GM19467 (cell line): ENCODE measurements around the gene CAMTA1.

Experiments used
- ATAC-seq: cut with Tn5 transposase; IDR thresholded peaks from one replicate; pipeline ENCODE4 v1.9.1; 2021; ENCODE audit warnings: mild to moderate bottlenecking, moderate library complexity; ENCODE audit not compliant: unreplicated experiment

The CAMTA1 gene

DNA sequence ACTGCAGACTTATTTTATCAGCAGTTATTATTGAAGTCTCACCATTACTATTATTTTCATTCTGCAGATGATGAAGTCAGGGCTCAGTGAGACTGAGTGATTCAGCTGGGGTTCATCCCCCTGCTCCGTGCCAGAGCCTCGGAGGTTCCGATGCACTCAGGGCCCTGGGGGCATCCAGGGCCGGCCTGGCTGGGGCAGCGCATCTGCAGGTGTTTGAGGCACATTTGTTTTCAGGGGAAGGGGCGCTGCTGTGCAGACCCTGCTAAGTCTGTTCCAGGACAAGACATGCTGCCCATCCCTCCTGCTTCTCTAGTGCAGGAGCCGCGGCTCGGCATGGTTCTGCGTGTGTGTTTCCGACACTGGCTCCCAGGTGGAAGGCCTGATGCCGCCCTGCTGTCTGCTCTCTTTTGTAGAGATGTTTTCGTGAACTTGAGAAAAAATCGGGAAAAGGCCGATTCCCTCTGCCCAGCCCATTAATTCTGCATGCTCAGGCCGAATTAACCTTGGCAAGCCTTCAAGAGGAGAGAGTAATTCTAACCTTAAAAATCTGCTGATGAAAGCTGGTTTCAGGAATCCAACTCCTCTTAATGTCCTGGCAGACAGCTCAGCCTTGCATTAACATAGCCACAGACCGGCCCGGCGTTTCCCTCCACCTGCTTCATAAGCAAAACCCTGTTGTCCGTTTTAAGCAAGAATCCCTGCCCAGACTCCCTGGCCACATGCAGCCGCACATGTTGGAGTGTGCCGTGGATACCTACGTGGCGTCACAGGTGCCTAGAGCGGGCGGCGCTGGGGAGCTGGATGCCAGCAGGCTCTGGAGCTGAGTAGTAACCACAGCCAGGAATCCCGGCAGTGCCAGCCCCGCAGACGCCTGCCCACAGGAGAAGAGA is 669.9 kb downstream of the CAMTA1 start:
- ATAC-seq, result no peak

DNA sequence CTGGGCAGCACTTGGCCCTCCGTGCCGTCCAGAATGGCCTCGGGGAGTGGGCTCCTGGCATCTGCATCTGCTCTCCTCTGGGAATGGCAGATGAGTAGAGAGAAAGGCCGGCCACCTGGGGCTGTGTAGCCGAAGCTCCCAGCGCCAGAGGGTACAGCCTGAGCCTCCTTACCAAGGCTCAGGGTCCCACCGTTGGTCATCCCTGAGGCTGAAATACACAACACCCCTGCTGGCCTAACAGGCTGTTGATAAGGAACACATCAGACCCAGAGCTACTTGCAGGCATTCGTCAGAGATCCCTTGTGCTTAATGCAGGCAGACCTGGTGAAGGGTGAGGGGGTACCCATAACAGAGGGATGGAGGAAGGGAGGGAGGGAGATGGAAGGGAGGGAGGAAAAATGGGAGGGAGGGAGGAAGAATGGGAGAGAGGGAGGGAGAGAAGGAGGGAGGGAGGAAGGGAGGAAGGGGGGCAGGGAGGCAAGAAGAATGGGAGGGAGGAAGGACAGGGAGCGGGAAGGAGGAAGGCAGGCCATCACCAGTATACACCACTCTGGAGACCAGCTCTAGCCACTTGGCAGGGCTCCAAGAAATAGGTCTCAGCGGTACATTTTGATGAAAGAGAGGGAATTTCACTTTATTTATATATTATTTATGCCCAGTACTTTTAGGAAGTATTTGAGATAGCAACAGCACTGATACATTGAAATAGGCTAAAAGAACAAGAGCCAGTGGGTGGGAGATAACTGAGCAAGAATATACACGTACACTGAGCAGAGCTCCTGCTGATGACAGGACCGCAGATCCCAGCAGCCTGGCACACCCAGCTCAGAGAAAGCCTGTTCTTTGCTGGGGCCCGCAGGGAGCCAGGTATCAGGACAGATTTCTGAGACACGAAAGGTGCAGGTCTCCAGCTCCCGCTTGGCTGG is 670.8 kb downstream of the CAMTA1 start:
- ATAC-seq, result no peak

DNA sequence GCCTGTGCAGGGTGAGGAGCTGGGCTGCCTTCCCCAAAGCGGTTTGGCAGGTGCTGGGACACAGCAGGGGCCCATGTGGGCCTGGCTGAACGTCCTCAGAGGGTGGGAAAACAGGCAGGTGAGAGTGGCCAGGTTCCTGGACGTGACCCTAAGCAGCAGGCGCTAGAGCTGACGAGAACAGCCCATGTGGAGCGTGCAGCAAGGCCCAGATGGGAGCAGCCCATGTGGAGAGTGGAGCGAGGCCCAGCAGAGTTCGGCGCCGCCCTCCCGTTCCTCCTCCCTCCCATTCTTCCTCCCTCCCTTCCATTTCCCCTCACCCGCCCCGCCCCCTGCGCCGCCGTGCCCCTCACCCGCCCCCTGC is 671.4 kb downstream of the CAMTA1 start:
- ATAC-seq, result no peak

DNA sequence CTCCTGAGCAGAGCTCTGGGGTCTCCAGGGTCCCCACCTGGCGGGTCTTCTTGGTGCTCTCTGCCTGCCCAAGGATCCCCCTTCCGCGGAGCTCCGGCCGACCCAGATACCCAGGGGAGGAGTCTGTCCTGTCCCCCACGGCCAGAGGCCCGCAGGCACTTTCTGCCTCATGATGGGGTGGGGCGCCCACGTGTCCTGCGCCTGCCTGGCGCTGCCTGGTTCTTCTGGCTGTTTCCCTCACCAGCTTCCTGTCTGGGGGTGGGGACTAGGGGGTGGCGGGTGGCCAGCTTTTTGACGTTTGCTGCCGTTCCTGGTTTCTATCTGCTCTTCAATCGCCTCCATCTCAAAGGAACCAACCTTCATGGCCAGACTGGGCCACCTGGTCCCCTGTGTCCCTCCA is 672.6 kb downstream of the CAMTA1 start:
- ATAC-seq, result no peak

DNA sequence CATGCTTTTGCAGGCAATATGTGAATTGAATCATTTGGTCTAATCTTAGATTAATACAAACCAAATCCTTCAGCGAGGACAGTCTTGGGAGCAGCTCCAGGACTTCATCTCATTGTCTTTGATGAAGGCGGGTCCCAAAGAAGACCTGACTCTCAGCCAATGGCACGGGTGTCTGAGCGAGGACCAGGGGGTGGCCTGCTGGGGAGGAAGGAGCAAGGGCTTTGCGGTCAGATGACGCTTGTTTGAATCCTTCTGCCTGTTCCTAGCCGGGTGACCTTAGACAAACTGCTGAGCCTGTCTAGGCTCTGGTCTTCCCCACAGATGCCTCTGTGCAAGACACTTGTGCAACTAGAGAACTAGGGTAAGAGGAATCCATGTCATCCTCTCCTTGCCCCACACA is 673.7 kb downstream of the CAMTA1 start:
- ATAC-seq, result no peak

DNA sequence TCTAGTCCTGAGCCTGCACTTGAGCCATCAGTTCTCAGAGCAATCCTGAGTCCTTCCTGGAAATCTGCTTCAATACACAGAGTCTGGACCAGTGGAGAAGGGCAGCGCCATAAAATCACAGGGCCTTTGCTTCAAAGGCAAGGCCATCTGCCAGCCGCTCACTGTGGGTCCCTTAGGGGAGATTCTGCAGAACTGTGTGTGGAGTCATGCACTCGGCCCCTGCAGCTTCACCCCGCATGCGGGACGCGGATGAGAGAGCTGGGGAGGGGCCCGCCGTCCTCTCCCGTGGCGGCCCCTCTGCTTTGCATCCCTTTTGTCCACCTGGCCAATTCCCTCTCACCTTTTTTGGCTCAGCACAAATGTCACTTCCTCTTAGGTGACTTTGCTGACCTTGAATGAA is 674.7 kb downstream of the CAMTA1 start:
- ATAC-seq, result no peak

DNA sequence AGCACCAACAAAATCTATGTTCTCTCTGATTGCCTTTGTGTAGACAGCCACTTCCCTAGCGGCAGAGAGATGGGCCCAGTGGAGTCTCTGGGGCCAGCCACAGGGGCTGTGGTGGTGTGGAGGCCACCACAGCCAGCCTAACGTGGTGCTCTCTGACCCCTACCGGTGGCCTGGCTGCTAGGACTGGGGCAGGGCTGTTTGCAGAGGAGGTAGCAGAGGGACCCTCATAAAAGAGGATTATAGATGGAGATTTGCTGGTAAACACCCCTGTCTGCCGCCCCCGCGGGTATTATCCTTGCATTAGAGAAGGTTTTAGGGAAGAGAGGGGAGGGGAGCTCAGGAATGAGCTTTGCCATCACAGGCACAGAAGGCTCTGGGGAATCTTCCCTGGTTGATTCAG is 675.6 kb downstream of the CAMTA1 start:
- no peak for ATAC-seq

DNA sequence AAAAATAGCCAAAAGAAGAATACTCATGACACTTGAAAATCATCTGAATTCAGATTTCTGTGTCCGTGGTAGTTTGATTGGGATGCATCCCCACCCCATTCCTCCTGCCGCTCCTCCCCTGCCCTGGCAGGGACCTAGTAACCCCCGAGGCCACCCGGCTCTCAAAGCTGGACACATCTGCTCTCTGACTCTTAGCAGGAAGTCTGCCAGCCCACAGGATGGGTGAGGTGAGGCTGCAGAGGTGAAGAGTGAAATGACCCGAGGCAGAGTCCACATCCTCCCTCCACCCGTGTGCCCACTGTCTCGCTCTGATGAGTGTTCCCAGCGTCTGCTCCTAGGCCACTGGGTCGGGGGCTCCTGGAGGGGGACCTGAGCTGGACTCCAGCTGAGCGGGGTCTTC is 677.4 kb downstream of the CAMTA1 start:
- ATAC-seq, result no peak

DNA sequence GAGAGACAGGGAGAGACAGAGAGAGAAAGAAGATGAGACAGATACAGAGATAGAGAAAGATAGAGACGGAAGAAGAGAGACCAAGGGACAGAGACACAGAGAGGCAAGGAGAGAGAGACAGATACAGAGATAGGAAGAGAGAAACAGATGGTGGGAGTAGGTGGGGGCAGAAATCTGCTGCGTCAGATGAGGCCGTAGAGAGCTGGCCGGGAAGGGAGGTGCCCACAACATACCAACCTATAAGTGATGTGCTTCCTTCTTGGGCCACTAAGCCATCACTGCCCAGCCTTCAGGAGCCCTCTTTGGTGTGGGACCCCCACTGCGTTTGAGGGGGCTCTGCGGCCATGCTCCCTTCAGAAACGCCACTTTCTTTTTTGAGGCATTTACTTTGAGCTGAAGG is 678.3 kb downstream of the CAMTA1 start:
- no peak for ATAC-seq

DNA sequence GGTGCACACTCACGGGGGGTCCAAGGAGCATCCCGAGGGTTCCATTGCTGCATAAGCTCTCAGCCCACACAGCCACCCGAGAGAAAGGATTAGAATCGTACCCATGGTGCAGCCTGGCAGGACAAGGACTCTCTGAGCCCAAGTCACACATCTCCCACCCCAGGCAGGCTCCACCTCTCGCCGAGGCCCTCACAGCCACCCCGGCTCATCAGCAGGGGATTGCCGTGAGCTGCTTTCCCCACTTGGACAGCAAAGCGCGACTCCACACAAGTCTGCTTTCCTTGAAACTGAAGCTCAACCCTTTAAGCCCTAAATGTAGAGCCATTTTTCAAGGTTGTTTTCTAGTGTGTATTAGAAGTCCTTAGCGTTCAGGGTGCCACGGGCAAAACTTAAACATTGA is 679.5 kb downstream of the CAMTA1 start:
- no peak for ATAC-seq

DNA sequence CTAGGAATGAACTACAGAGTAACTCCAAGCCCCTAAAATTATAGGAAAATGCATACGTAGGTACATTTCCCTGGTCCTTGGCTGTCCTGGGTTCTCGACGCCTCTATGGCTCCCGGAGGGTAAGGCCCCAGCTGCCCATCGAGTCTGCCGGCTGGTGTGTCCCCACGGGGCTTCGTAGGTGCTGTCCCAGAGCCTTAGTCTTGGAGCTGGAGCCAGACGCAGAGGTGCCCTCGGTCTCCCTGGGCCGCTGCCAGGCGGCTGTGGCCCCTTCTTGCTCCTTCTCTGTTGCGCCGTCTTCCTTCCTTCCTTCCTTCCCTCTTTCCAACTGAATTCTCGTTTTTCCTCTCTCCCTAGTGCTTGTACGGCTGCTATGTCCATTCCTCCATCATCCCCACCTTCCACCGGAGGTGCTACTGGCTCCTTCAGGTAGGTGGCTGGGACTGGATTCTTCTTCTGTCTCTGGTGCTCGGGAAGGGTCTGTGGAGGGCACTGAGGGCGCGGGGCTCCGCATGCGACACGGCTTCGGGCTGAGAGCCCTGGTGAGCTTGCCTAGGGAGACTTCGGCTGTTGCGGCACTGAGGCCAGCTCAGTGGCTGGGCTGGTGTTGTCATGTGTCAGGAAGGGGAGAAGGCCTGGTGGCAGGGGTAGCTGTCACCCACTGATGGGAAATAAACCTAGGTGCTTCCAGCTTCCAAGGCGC is 682.4 kb downstream of the CAMTA1 start:
- ATAC-seq, result no peak

DNA sequence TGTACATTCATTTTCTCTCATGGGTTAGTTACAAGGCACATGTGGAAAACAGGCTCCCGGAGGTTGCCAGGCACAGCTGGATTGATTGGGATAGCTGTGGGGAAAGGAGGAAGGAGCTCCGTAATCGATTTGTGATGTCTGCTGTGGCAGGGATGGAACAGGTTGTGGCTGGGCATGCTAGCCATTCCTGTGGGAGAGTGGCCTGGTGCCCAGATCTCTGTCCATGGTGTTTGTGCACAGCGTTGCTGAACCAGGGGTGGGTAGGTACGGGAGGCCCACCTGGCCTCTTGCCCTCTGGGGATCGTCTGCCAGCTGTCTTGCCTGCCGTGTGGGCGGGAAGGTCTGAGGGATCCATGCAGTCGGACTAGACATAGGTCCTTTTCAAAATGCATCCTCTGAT is 683.0 kb downstream of the CAMTA1 start:
- ATAC-seq, result no peak

DNA sequence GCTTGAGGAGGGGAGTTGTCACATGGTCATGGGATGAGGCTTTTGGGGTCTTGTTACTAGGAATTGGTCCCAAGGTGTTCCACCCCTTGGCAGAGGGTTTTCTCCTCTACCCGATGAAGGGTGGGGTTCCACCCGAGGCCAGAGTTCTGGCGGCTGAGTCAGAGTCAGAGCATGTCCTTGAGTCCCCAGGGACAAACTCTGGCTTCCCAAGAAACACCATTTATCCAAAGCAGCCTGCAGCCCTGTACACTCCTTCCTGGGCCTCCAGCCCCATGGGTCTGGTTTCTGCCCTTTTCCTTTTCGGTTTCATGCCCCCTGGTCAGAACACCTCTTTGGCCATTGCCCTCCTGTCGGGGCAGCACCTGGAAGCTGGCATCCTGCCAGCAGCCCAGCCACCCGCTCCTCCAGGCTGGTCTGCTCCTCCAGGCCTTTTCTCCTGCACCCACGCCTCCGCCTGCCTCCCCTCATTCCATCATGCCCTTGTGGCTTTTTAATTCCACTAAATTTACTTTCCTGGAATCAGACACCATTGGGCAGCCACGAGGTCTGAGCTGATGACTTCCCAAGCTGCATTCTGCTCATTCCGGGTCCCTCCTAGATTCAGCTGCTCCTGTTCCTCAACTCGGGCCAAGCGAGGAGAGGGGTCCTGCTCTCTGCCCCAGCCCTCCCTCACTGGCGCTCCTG is 684.1 kb downstream of the CAMTA1 start:
- no peak for ATAC-seq

DNA sequence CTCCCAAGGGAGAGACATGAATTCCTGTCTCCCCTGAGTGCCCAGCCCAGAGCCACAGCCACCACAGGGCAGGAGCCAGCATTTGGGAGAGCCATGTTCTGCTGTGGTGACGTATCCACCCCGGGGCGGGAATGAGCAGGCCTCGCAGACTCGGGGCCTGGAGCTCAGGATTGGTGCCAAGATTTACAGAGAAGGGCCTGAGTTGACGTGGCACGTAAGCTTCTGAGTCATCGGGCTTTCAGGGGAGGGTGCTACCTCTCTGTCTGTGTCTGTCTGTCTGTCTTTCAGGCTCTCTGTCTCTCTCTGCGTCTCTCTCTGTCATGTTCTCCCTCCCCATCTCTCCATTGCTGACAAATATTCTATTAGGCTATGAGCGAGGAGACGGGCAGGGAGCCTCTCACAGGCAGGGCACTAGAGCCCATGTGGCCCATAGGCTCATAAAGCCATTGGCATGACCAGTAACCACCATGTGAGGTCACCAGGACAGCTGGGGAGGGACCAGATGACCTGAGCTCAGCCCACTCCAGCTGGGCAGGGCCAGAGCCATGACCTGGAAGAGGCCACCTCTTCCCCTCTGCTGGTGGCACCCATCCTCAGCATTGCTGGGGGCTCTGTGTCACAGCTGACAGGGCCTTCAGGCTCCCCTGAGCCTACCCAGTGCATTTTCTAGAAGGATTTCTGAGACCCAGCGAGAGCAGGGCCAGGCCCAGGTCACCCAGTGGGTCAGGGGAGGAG is 685.8 kb downstream of the CAMTA1 start:
- ATAC-seq, result no peak

DNA sequence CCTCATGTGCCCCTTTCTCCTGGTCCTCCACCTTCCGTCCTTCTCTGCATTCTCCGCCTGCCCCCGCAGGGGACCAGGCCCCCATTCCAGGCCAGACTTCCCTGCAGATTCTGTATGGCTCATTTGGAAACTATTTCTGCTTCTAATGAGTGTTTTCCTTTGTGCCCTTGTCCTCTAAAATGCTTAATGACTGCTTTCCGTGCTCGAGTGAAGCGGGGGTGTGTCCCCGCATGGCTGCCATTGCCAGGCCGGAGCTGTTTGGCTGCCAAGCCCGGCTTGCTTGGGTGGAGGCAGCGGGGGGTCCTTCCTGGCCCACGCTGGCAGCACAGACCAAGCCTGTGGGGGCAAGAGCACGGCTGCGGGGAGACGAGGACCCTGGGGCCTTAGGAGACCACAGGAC is 686.6 kb downstream of the CAMTA1 start:
- ATAC-seq, result no peak

DNA sequence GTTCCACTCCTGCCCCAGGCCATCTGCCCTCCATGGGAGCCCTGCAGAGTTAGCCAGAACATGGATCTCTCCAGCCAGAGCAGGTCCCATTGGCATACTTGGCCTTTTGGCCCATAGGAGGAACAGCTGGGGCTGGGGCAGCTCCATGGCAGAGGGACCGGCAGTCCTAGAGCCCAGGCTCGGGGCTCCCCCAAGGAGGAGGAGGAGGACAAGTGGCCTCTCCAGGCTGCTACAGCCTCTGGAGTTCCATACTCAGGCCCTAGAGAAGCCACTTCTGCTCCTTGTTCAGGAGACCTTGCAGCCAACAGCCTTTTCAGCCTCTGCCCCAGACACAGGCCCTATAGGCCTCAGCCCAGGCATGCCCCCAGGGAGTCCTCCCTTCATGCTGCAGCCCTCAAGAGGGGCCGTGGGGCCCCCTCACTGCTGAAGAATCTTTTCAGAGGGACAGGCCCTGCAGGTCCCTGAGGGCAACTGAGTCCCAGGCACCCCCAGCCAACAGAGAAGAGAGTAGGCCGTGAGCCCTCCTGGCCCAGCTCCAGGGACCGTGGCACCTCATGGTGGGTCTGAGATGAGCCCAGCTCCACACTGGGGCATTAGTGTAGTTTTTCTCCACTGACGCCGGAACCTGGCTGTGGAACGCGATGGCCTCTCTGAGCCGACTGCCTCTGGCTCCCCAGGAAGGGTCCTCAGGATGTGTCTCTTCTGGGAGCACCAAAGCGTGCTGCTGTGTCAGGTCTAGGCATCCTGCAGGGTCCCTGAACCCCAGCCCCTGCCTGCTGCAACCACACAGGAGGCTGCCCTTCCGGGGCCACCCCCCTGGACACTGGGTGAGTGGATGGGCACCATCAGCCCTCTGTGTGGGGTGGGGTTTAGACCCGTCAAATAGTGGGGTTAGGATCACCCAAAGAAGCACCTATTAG is 688.2 kb downstream of the CAMTA1 start:
- no peak for ATAC-seq

DNA sequence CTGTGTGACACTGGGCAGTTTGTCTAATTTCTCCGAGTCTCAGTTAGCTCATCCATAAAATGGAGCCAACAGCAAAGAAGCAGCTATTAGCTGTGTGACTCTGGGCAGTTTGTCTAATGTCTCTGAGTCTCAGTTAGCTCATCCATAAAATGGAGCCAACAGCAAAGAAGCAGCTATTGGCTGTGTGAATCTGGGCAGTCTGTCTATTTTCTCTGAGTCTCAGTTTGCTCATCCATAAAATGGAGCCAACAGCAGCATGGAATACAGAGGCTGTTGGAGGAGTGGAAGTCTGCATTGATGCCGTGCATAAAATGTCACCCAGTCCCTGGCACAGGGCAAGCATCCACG is 688.9 kb downstream of the CAMTA1 start:
- ATAC-seq, result no peak

DNA sequence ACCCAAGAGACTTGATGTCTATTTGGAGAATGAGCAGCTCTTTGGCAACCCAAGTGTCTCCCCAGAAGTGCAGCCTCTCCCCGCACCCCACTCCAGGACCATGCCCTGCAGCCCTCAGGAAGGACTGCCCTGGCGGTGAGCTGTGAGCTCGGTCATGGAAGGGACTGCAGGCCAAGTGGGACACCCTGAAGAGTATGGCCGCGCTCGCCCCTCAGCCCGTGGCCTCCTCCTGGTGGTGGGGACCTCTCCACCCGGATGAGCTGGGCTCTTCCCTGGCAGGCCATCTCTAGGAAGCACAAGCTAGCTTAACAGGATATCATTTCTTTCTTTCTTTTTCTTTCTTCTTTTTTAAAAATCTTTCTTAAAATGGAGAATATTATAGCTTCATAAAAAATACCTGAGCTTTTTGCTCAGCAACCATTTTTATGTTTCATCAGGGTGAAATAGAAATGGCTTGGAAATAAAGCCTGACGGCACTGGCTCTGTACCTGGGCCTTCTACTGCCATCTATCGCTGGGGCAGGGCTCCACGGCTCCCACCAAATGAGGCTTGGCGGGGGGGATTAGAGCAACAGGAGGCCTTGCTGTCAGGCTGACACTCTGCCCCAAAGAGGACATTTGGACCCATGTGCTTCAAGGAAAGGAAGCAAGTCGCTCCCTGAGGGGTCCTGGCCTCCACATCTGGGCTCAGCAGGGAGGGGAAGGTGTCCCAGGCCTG is 689.7 kb downstream of the CAMTA1 start:
- no peak for ATAC-seq

DNA sequence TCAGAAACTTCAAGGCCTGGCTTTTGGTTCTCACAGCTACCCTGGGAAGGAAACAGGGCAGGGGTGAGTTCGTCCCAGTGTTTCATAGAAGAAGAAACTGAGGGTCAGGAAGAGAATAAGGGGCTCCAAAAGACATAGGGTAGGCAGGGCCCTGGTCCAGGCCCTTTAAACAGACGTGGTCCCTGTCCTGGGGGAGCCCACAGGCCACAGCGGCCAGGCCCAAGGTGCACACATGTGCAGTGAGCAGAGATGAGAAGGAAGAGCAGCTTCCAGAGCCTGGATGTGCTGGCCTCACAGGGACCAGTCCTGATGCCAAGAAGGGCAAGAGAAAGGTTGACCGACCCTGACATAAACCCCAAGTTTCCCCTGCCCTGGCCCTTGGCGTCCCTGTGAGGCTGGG is 690.4 kb downstream of the CAMTA1 start:
- no peak for ATAC-seq
